ENCODE data around the gene NMT1. TPM values are rescaled to one million over a fixed set of nuclear protein-coding genes. Genes with fewer than 3 reads are reported as not detected.

The NMT1 gene
- total RNA-seq, 1 donor from 2014 or later: 98.8 TPM

- Mint-ChIP-seq H3K27me3 (peaks cover 32% of the 10 kb centered on the region), H3K4me3 (peak overlapping the region; percentile 20), H3K9me3 (no peaks in the 10 kb centered on the region), H3K4me1 (ENCODE audit: unreplicated experiment) (peaks cover 32% of the 10 kb centered on the region), H3K36me3 (no peaks in the 10 kb centered on the region), H3K27ac (no peak overlapping the region)
- DNase-seq (ENCODE audit: extremely low spot score, unreplicated experiment): no peak
- no peak for TF ChIP-seq CTCF (conservative IDR thresholded peaks at IDR 0.05)
These were observed 38.3 kb upstream of the NMT1 start for GRCh38 chr17:45022655-45023339.

DNA sequence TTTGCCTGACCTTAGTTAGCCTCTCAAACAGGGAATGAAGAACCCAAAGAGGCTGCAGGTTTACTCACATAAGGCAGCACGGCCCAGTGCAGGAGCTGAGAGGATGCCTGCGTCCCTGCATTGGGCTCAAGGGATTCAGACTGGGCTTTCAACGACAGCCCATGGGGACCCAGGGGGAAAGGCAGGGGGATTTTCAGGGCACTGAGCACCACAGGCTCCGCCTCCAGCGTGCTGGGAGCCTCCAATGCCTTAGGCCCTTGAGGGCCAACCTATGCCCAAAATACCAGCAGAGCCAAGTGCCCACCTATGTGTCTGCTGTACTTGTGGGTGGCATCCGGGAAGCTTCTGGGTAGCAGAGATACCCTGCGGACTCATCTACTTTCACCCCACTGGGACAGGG lies 32.0 kb upstream of the NMT1 start:
- no peaks in the 10 kb centered on the region for H3K27me3 Mint-ChIP-seq
- H3K4me1 Mint-ChIP-seq (ENCODE audit: unreplicated experiment): no peaks in the 10 kb centered on the region
- H3K4me3 Mint-ChIP-seq: no peak overlapping the region
- DNase-seq (ENCODE audit: extremely low spot score, unreplicated experiment): no peak
- H3K9me3 Mint-ChIP-seq: no peaks in the 10 kb centered on the region
- H3K36me3 Mint-ChIP-seq: peaks cover 6% of the 10 kb centered on the region
- no peak for TF ChIP-seq CTCF (conservative IDR thresholded peaks at IDR 0.05)
- no peak overlapping the region for H3K27ac Mint-ChIP-seq

GRCh38 chr17:45029758-45030423 lies 31.2 kb upstream of the NMT1 start:
- peaks cover 10% of the 10 kb centered on the region for H3K36me3 Mint-ChIP-seq
- no peaks in the 10 kb centered on the region for H3K4me1 Mint-ChIP-seq (ENCODE audit: unreplicated experiment)
- no peak for DNase-seq (ENCODE audit: extremely low spot score, unreplicated experiment)
- H3K27ac Mint-ChIP-seq: no peak overlapping the region
- H3K9me3 Mint-ChIP-seq: no peaks in the 10 kb centered on the region
- H3K4me3 Mint-ChIP-seq: no peak overlapping the region
- no peaks in the 10 kb centered on the region for H3K27me3 Mint-ChIP-seq
- TF ChIP-seq CTCF (conservative IDR thresholded peaks at IDR 0.05): no peak

GRCh38 chr17:45030733-45031132 lies 30.4 kb upstream of the NMT1 start:
- no peaks in the 10 kb centered on the region for H3K4me1 Mint-ChIP-seq (ENCODE audit: unreplicated experiment)
- no peak for DNase-seq (ENCODE audit: extremely low spot score, unreplicated experiment)
- H3K27me3 Mint-ChIP-seq: no peaks in the 10 kb centered on the region
- H3K36me3 Mint-ChIP-seq: peaks cover 10% of the 10 kb centered on the region
- no peak overlapping the region for H3K4me3 Mint-ChIP-seq
- no peaks in the 10 kb centered on the region for H3K9me3 Mint-ChIP-seq
- no peak overlapping the region for H3K27ac Mint-ChIP-seq
- no peak for TF ChIP-seq CTCF (conservative IDR thresholded peaks at IDR 0.05)

DNA sequence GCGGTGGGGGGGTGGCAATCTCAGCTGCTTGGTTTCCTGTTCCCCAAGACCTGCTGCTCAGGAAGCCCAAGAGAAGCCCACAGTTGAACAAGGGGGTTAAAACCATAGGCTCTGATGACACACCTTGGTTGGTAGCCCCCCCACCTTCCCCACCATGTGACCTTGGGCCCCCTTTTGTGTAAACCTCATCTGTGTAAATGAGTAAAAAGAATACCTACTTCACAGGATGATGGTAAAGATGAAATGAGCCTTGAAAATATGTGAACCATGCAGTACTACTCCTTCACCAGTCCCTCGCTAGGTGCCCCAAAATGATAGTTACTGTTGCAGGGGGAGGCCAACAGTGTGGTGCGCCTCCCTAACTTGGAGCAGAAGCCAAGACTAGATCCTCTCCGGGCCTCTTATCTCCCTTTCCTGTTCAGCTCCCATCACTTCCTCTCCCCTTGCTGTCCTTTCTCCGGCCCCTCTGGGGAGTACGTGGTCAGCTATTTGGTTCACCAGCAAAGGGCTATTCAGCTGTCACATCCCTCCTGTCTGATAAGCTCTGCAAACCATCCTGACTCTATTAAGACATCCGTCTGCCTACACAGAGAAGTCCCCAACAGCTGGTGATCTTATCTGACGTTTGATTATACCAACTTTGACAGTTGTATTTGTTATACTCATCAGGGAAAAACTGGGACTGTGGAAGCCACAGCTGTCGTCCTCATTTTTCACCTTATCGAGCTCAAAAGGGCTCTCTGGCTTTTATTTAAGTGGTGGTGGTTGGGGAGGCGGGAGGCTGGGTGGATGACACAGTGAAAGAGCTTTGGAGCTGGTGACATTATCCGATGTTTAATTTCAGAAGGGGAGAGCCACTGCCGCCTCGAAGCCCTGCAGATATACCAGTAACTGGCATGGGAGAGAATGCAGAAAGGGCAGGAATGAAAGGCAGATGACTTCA lies 29.6 kb upstream of the NMT1 start:
- Mint-ChIP-seq H3K4me3 (no peak overlapping the region), H3K4me1 (ENCODE audit: unreplicated experiment) (peaks cover 2% of the 10 kb centered on the region), H3K27ac (peak overlapping the region; percentile 54), H3K36me3 (peaks cover 10% of the 10 kb centered on the region), H3K9me3 (no peaks in the 10 kb centered on the region), H3K27me3 (no peaks in the 10 kb centered on the region)
- no peak for TF ChIP-seq CTCF (conservative IDR thresholded peaks at IDR 0.05)
- DNase-seq (ENCODE audit: extremely low spot score, unreplicated experiment): no peak

Measured in type B pancreatic cell (in vitro differentiated cells).